Bone marrow (tissue), 2 donors: ENCODE measurements around the gene ZMYND8.
"Not testable (repeated sequence)": the region's sequence is repeated elsewhere in the genome, so short reads cannot be mapped to it uniquely, and the experiment has no call there.

Experiments used
- DNase-seq, 2 donors: peaks; one replicate each; lab custom pipeline; 2025; lab: John Stamatoyannopoulos, UW

ZMYND8 gene

GRCh38 chr20:47286681-47287080, 69.8 kb downstream of the ZMYND8 start:
- no peak for DNase-seq

- DNase-seq = no peak
Observed at GRCh38 chr20:47285189-47285588, 71.3 kb downstream of the ZMYND8 start.

- DNase-seq = no peak
Observed at GRCh38 chr20:47284373-47284772, 72.1 kb downstream of the ZMYND8 start.

GRCh38 chr20:47283411-47283810, 73.1 kb downstream of the ZMYND8 start:
- no peak for DNase-seq

- DNase-seq = no peak
Observed at GRCh38 chr20:47282864-47283263, 73.6 kb downstream of the ZMYND8 start.

GRCh38 chr20:47281376-47281775, 75.1 kb downstream of the ZMYND8 start:
- no peak for DNase-seq

GRCh38 chr20:47280668-47281067, 75.8 kb downstream of the ZMYND8 start:
- no peak for DNase-seq

- DNase-seq = no peak
Observed at GRCh38 chr20:47280228-47280627, 76.3 kb downstream of the ZMYND8 start.

- no peak for DNase-seq
Observed at GRCh38 chr20:47278907-47279348, 77.6 kb downstream of the ZMYND8 start.

- not testable (repeated sequence) for DNase-seq
Observed at GRCh38 chr20:47277535-47277872, 79.0 kb downstream of the ZMYND8 start.

GRCh38 chr20:47276851-47277534, 79.5 kb downstream of the ZMYND8 start:
- DNase-seq = no peak

- no peak for DNase-seq
Observed at GRCh38 chr20:47276251-47276650, 80.2 kb downstream of the ZMYND8 start.

- DNase-seq = no peak
Observed at GRCh38 chr20:47275548-47275947, 81.0 kb downstream of the ZMYND8 start.

- DNase-seq = peak in 1 of 2 donors; percentile 87
Observed at GRCh38 chr20:47274401-47275108, 81.9 kb downstream of the ZMYND8 start.

- DNase-seq = no peak
Observed at GRCh38 chr20:47273591-47274235, 82.8 kb downstream of the ZMYND8 start.

- DNase-seq = peak in 1 of 2 donors; percentile 52
Observed at GRCh38 chr20:47272893-47273590, 83.5 kb downstream of the ZMYND8 start.

- no peak for DNase-seq
Observed at GRCh38 chr20:47271046-47271615, 85.4 kb downstream of the ZMYND8 start.

- no peak for DNase-seq
Observed at GRCh38 chr20:47269309-47270165, 87.0 kb downstream of the ZMYND8 start.

- DNase-seq = no peak
Observed at GRCh38 chr20:47267621-47268020, 88.9 kb downstream of the ZMYND8 start.

GRCh38 chr20:47266847-47267515, 89.5 kb downstream of the ZMYND8 start:
- DNase-seq = no peak

- no peak for DNase-seq
Observed at GRCh38 chr20:47265984-47266383, 90.5 kb downstream of the ZMYND8 start.
